ENCODE measurements around the gene TACO1.

The TACO1 gene

GRCh38 chr17:63631626-63632025 lies 30.9 kb downstream of the TACO1 start:
- no peak for DNase-seq
- intact Hi-C loops (cut with DNase I): no loop called here

- intact Hi-C loops (cut with DNase I): no loop called here
- DNase-seq: no peak
These were observed 33.0 kb downstream of the TACO1 start for GRCh38 chr17:63633742-63634141.

GRCh38 chr17:63634163-63634562 lies 33.5 kb downstream of the TACO1 start:
- intact Hi-C loops (cut with DNase I): no loop called here
- peak in 2 of 42 donors; percentile 3 to 15 for DNase-seq

GRCh38 chr17:63634816-63635215 lies 34.1 kb downstream of the TACO1 start:
- intact Hi-C loops (cut with DNase I): no loop called here
- no peak for DNase-seq

- DNase-seq: no peak
- intact Hi-C loops (cut with DNase I): no loop called here
These were observed 34.6 kb downstream of the TACO1 start for GRCh38 chr17:63635290-63635689.

- peak in 37 of 42 donors; percentile 12 to 81 (median 44) for DNase-seq
These were observed 35.1 kb downstream of the TACO1 start for GRCh38 chr17:63635787-63636186.

GRCh38 chr17:63639125-63639524 lies 38.4 kb downstream of the TACO1 start:
- intact Hi-C loops (cut with DNase I): no loop called here

More at GRCh38 chr17:63635787-63636186, 35.1 kb downstream of the TACO1 start:
- intact Hi-C loops (cut with DNase I): no loop called here

GRCh38 chr17:63640038-63640437 lies 39.3 kb downstream of the TACO1 start:
- intact Hi-C loops (cut with DNase I): no loop called here
- no peak for DNase-seq

More at GRCh38 chr17:63639125-63639524, 38.4 kb downstream of the TACO1 start:
- DNase-seq: no peak

- intact Hi-C loops (cut with DNase I): no loop called here
- DNase-seq: peak in 26 of 42 donors; percentile 5 to 64 (median 36)
These were observed 41.2 kb downstream of the TACO1 start for GRCh38 chr17:63641692-63642448.

- intact Hi-C loops (cut with DNase I): no loop called here
- no peak for DNase-seq
These were observed 44.2 kb downstream of the TACO1 start for GRCh38 chr17:63644846-63645245.

GRCh38 chr17:63645775-63646487 lies 45.2 kb downstream of the TACO1 start:
- no peak for DNase-seq
- intact Hi-C loops (cut with DNase I): no loop called here

GRCh38 chr17:63646488-63646806 lies 45.8 kb downstream of the TACO1 start:
- intact Hi-C loops (cut with DNase I): no loop called here
- DNase-seq: no peak

- intact Hi-C loops (cut with DNase I): no loop called here
- DNase-seq: no peak
These were observed 46.5 kb downstream of the TACO1 start for GRCh38 chr17:63647065-63647725.

GRCh38 chr17:63647936-63648335 lies 47.2 kb downstream of the TACO1 start:
- intact Hi-C loops (cut with DNase I): no loop called here
- DNase-seq: no peak

- peak in 12 of 42 donors; percentile 9 to 53 (median 20) for DNase-seq
- intact Hi-C loops (cut with DNase I): no loop called here
These were observed 49.1 kb downstream of the TACO1 start for GRCh38 chr17:63649813-63650212.

- no peak for DNase-seq
- intact Hi-C loops (cut with DNase I): no loop called here
These were observed 51.4 kb downstream of the TACO1 start for GRCh38 chr17:63652106-63652505.

- intact Hi-C loops (cut with DNase I): no loop called here
These were observed 52.4 kb downstream of the TACO1 start for GRCh38 chr17:63653050-63653449.

GRCh38 chr17:63657786-63658185 lies 57.1 kb downstream of the TACO1 start:
- no peak for DNase-seq
- intact Hi-C loops (cut with DNase I): no loop called here

More at GRCh38 chr17:63653050-63653449, 52.4 kb downstream of the TACO1 start:
- no peak for DNase-seq
